GM18870 (cell line): Measurements from ENCODE around the gene PRRG4.
"Not testable (repeated sequence)": the region's sequence is repeated elsewhere in the genome, so short reads cannot be mapped to it uniquely, and the experiment has no call there.

Experiments used
- ATAC-seq: cut with Tn5 transposase; IDR thresholded peaks from one replicate; pipeline ENCODE4 v1.9.1; 2021; ENCODE audit warnings: moderate library complexity; ENCODE audit not compliant: unreplicated experiment

Gene PRRG4

GRCh38 chr11:32830413-32830738 lies 649 bp downstream of the PRRG4 start:
- peak; percentile 11 for ATAC-seq

DNA sequence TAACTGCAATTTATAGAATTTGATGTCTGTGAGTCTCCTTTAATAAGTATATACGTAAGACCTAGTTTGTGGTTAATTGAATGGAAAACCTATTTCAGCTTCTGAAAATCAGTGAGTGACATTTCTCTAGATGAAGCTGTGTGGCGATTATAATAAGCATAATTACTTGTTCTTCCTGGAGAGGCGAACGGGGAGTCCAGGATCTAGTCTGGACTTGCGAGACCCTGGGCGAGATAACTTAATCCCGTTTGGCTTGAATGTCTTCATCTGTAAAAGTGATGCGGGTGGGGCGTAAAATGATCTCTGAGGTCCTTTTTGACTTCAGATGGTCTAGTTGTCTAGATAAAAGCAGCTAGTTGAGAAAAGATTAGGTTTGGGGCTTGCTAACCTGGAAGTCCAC lies 1.1 kb downstream of the PRRG4 start:
- ATAC-seq = no peak

GRCh38 chr11:32831221-32831620 lies 1.5 kb downstream of the PRRG4 start:
- ATAC-seq = no peak

GRCh38 chr11:32833921-32834320 lies 4.2 kb downstream of the PRRG4 start:
- ATAC-seq = no peak

DNA sequence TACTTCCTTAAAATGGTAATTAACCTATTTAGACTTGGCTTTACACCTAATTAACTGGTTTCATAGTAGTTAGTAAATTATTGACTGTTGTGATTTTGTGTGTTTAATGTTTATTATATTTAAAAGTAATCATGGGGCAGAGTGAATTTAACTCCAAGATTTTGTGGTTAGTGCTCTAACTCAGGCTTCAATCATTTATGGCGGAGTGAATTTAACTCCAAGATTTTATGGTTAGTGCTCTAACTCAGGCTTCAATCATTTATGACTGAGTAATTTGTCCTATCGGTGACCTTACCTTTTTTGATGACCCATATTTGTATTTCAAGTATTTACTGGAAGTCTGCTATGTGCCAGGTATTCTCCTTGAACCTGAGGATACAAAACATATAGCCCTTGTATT lies 7.2 kb downstream of the PRRG4 start:
- no peak for ATAC-seq

DNA sequence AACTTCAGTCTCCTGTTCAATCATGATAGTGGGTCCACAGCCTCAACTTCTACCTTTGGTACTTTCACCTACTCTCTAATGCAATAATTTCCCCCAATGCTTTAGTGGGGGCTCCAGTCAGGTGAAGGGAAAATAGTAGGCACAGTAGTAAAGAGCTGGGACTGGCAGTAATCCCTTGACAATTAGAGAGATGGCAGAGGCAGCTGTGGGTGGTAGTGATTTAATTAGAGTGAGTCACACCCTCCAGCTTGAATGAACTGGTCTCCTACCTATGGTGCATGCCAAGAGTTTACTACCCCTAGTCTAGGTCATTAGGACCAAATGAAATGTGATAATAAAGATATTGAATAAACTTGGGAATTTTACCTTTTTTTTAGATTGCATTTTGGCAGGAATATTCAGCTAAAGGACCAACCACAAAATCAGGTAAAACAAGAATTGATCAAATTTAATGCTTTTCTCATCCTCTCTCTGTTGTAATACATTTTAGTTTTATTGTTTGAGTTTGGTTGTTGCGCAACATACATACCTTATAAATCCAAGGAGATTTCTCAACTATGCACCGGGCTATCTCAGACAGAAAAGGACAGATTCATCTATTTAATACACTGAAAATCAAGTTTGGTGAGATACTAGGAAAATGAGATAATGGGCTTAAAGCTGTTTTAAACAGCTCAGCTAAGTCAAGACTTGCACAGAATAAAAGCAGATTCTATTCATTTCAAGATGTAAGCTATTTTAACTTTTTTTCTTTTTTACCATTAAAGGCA lies 9.0 kb downstream of the PRRG4 start:
- ATAC-seq = no peak

DNA sequence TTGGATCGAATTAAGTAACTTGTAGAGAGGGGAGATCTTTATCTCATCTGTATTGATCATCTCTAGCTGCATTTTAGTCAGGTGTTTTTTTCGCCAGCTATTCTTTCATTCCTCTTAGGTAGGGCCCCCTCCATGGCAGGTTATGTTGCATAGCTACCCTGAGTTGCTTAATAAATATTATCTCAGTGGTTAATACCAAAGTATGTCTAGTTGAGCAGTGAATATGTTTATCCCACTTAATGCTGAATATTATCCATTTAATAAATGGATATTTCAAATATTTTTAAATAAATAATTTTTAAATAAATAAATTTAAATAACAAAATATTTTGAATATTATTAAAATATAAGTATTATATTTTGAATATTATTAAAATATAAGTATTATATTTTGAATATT lies 9.6 kb downstream of the PRRG4 start:
- no peak for ATAC-seq

GRCh38 chr11:32840587-32840986 lies 10.9 kb downstream of the PRRG4 start:
- no peak for ATAC-seq

DNA sequence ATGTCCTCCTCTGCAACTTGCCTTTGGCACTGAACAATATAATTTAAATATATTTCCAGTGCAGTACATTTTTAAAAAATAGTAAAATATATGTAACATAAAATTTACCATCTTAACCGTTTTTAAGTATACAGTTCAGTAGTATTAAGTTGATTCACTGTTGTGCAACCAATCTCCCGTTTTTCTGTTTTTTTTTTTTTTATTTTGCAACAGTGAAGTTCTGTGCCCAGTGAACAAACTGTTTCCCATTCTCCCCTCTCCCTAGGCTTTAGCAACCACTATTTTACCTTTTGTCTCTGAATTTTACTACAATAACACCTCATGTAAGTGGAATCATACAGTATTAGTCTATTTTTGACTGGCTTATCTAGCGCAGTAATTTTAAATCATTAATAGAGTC lies 13.8 kb downstream of the PRRG4 start:
- no peak for ATAC-seq

DNA sequence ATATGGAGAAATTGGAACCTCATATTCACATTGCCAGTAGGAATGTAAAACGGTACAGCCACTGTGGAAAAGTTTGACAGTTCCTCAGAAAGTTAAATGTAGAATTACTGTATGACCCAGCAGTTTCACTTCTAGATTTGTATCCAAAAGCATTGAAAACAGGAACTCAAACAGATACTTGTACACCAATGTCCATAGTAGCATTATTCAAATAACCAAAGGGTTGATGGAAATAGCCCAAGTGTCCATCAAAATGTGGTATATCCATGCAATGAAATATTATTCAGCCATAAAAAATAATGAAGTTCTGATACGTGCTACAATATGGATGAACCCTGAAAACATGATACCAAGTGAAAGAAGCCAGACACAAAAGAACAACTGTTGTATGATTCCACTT lies 17.8 kb downstream of the PRRG4 start:
- ATAC-seq = no peak

DNA sequence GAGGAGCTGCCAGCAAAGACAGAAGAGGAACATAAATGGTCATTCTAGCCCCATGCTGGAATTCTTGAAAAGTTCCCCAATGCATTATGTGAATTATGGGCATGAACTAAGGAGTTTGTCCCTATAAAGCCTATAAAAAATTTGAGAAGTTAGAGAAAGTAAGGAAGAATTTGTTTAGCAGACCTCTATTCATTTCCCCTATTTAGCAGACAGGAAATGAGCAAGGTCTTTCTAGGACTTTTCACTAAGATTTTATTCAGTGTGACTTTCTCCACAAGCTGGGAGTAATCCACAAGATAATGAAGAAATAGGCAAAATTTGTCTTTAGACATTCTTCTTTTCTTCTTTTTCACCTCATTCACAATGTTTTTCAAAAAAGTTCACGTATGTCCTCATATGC lies 20.0 kb downstream of the PRRG4 start:
- ATAC-seq = no peak

- ATAC-seq = no peak
These were observed 21.5 kb downstream of the PRRG4 start for GRCh38 chr11:32851251-32851650.

DNA sequence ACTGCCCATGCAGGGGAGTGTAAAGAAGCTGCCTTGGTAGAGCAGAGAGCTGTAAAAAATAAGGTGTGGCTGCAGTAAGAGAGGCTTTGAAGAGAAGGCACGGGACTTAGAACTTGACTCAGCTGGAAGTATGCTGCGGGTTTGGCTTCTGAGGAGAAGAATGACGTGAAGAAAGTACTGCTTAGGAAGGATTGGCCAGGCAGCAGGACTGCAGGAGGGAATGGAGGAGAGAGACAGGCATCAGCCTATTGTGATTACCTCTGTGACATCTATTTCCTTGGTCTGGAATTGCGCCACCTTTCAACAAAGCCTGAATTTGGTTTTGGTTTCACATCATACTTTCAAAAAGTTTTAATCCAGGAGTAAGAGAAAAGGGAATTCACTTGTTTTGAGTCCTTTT lies 22.5 kb downstream of the PRRG4 start:
- no peak for ATAC-seq

DNA sequence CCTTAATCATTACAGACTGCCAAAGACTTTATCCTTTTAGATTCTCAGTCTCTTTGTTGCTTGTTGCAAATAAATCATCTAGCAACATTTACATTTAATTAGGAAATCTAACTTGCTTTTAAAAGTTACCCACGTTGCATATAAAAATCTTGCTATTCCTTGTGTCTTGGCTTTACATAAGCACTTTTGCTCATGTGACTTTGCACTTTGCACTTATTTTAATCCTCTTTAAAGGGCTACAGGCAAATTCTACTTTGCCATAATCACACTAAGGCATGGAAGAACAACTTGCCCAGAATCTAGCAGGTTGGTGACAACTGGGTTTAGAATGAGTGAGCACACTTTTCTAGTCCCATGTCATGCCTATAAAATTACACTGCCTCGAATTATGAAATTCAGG lies 25.9 kb downstream of the PRRG4 start:
- ATAC-seq = no peak

DNA sequence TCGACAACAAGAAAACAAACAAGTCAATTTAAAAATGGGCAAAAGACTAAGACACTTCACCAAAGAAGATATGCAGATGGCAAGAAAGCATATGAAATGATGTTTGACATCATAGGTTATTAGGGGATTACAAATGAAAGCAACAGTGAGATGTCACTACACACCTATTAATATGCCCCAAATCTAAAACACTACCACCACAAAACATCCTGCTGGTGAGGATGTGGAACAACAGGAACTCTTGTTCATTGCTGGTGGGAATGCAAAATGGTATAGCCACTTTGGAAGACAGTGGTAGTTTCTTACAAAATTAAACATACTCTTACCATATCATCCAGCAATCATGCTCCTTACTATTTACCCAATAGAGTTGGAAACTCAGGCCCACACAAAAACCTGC lies 29.0 kb downstream of the PRRG4 start:
- ATAC-seq = no peak

DNA sequence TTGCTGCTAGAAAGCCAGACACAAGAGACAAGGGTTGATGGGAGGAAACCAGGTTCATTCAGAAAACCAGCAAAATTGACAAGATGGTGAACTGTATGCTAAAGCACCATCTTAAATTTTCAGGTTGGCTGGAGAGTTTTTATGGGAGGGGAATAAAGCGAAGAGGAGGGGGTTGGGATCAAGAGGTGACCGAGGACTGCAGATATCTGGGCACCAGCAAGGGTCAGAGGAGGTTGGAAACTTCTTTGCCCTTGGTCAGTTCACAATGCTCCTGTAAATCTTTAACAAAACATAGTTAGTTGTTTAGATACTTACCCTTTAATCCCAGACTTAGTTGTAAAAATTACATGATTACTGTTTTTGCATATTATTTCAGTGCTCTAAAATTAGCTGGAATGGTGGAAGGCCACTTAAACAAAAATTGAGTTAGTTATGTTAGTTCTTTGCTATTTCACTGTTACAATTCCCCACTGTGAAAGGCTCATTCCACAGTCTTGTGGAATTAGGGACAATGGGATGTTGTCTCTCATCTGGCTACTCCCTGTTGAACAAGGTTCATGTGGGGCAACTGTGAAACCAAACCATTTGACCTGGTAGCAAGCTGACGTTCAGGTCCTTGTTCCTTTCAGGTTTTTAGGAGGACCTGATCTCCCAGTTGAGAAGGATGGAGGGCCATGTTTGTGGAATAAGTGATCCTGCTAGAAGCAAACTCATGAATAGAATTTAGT lies 32.3 kb downstream of the PRRG4 start:
- no peak for ATAC-seq

- ATAC-seq = no peak
These were observed 34.8 kb downstream of the PRRG4 start for GRCh38 chr11:32864555-32864954.

DNA sequence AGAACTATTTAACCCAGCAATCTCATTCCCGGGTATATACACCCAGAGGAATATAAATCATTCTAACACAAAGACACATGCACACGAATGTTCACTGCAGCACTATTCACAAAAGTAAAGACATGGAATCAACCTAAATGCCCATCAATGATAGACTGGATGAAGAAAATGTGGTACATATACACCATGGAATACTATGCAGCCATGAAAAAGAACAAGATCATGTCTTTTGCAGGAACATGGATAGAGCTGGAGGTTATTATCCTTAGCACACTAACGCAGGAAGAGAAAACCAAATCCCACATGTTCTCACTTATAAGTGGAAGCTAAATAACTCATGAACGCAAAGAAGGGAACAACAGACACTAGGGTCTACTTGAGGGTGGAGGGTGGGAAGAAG lies 39.0 kb downstream of the PRRG4 start:
- ATAC-seq = not testable (repeated sequence)

GRCh38 chr11:32870676-32871075 lies 40.9 kb downstream of the PRRG4 start:
- ATAC-seq = no peak

DNA sequence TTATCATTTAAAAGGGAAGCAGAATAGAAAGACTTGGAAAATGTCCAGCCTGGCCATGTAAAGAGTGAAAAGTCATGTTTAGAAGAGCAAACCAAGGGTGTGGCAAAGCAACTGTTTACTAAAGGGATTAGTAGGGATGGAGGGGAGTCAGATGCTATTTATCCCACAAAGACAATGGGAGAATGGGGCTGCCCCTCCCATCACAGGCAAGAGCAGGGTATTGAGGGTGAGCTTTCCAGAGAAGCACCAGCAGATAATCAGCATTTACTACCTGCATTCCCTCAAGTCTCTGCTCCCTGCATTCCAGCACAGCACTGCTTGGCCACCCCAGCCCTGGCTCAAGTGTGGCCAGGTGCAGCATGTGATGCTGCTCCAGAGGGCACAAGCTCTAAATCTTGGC lies 44.4 kb downstream of the PRRG4 start:
- no peak for ATAC-seq

DNA sequence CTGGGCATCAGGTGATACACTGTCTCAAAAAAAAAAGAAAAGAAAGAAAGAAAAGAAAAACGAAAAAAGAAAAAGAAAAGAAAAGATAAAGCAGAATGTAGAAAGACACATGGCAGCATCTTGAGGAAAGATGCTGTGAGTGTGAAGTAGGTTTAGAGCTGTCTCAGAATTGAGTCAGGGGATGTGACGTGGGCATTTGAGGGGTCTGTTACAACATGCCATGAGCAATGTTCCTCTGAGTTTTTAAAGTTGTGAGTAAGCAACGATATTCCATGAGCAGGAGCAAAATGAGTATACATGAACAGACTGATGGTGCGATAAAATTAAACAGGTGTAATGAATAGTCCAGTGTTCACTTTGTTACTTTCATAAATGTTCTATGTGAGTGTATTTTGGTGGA lies 51.6 kb downstream of the PRRG4 start:
- ATAC-seq = no peak

DNA sequence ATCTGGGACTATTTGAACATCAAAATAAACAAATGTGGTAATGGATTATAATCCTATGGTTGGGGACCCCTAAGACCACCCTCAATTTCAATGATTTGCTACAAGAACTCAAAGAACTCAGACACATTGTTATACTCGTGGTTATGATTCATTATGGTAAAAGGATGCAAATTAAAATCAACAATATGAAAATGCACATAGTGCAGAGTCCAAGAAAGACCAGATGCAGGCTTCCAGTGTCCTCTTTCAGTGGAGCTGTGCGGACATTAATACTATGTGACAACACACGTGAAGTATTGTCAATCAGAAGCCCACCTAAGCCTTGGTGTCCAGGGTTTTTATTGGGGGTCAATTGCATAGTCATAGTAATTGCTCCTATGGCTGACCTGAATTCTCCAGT lies 53.7 kb downstream of the PRRG4 start:
- no peak for ATAC-seq

GRCh38 chr11:32884023-32884422 lies 54.3 kb downstream of the PRRG4 start:
- no peak for ATAC-seq
